Myocyte (in vitro differentiated cells): Measurements from ENCODE around the gene SLC8A2. TPM values are rescaled to one million over a fixed set of nuclear protein-coding genes. Genes with fewer than 3 reads are reported as not detected.
A peak's percentile ranks its signal among the peaks of the same experiment; 100 is the strongest.
"Not testable (repeated sequence)": the region's sequence is repeated elsewhere in the genome, so short reads cannot be mapped to it uniquely, and the experiment has no call there.

Source experiments
- DNase-seq: peaks from one replicate; pipeline ENCODE4 v3.0.0-alpha.2; 2012; ENCODE audit warnings: low read depth
- total RNA-seq: library from RNA; depleted of rRNA; stranded (reverse); fragments of >200 nt; gene quantifications from 2 replicates; pipeline ENCODE4 v1.2.3, GENCODE V29; 2014

The SLC8A2 gene
- total RNA-seq, 1 donor from 2014 or later = not detected

DNA sequence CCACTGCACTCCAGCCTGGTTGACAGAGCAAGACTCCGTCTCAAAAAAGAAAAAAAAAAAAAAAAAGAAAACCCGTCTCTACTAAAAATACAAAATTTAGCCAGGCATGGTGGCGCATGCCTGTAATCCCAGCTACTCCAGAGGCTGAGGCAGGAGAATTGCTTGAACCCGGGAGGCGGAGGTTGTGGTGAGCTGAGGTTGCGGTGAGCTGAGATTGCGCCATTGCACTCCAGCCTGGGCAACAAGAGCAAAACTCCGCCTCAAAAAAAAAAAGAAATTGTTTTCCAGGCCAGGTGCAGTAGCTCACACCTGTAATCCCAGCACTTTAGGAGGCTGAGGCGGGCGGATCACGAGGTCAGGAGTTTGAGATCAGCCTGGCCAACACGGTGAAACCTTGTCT, 85.1 kb downstream of the SLC8A2 start:
- not testable (repeated sequence) for DNase-seq

DNA sequence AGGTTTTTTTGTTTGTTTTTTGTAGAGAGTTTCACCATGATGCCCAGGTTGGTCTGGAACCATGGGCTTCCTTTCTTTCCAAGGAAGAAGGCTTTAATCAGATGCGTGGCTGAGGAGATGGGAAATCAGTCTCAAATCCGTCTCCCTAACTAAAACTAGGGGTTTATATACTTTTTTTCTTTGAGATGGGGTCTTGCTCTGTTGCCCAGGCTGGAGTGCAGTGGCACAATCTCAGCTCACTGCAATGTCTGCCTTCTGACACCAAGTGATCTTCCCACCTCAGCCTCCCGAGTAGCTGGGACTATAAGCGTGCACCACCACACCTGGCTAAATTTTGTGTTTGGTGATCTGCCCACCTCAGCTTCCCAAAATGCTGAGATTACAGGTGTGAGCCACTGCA, 87.2 kb downstream of the SLC8A2 start:
- DNase-seq = not testable (repeated sequence)

DNA sequence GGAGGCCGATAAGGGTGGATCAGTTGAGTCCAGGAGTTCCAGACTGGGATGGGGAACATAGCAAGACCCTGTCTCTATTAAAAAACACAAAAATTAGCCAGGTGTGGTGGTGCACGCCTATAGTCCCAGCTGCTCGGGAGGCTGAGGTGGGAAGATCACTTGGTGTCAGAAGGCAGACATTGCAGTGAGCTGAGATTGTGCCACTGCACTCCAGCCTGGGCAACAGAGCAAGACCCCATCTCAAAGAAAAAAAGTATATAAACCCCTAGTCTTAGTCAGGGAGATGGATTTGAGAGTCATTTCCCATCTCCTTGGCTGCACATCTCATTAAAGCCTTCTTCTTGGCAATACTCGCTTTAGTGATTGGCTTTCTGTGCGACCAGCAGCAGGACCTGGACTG, 87.8 kb downstream of the SLC8A2 start:
- not testable (repeated sequence) for DNase-seq

DNA sequence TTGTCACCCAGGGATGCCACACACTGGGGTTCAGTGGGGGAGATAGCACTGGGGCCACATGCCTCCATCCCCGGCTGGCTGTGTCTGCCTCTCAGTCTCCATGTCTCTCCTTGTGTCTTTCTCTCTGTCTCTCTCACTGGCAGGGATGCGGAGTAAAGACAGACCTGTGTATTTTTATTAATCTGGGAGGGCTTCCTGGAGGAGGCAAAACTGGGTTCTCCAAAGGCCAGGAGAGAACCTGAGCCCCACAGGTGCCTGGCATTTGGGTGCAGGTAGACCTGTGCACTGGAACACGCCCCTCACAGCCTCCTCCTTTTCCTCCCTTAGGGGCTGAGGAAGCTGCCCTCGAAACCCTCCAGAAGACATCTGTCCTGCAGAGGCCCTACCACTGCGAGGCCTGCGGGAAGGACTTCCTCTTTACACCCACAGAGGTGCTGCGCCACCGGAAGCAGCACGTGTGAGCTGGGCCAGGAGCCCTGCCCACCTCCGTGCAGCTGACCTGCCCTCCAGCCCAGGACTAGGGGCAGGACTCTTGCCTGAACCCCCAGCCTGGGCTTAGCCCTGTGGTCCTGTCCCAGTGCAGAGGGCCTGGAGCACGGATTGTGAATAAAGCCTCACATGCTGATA, 89.9 kb downstream of the SLC8A2 start:
- no peak for DNase-seq

DNA sequence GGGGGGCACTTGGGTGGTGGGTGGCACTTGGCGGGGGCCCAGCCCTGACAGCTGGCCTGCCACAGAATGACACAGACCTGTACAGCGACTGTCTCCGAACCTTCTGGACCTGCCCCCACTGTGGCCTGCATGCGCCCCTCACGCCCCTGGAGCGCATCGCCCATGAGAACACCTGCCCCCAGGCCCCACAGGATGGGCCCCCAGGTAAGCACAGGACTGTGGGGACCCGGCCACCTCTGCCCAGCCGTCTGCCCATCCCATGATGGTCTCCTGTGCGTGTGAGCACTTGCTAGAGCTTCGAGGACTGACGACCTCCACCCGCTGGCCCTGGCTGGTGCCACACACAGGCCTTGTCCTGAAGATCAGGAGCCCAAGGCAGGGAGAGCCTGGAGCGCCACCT, 90.6 kb downstream of the SLC8A2 start:
- DNase-seq = no peak

DNA sequence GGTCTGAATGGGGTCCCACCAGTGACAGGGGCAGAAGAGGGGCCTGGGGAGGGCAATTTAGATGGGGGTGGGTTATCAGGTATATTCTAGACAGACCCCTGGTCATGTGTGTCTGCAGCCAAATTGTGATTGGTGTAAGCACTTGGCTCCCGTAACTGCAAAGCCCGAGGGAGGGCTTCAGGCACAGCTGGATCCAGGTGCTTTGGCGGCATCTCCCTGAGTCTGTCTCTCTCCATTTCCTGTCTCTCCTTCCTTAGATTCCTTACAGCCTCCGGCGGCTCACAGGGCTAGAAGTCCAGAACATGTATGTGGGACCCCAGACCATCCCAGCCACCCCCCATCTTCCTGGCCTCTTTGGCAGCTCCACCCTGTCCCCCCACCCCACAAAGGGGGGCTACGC, 91.1 kb downstream of the SLC8A2 start:
- no peak for DNase-seq

DNA sequence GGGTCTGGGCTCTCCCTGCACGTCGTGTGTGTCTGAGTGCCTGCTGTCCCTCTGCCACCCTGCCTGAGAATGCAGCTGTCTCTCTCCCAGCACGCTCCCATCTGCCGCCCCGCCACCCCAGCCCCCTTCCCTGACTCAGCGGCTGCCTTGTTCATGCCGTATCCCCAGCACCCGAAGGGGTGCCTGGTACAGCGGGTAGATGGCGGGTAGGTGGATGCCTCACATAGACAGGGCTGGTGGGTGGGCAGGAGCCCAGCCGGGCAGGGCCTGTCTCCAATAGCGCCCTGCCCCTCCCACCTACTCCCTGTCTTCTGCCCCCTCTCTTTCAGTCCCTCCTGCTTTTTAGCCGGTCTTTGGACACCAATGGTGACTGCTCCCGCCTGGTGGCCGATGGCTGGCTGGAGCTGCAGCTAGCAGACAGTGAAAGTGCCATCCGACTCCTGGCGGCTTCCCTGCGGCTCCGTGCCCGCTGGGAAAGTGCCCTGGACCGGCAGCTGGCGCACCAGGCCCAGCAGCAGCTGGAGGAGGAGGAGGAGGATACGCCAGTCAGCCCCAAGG, 92.2 kb downstream of the SLC8A2 start:
- DNase-seq = peak; percentile 14

DNA sequence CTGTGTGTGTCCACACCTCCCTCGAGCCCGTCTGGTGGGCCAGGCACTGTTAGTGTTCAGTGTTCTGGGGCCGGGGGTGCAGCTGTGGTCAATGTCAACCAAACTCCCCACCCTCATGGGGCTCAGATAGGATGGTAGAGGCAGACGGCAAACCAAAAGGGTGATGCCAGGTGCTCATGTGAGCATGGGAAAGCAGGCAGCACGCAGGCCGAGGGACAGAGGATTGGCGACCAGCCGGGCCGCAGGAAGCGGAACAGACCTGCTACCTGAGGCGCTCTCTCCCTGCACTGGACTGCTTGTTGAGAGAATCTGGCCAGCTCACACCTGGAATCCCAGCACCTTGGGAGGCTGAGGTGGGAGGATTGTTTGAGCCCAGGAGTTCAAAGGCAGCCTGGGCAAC, 93.4 kb downstream of the SLC8A2 start:
- DNase-seq = no peak

Other genes with a start within 250 kb of the SLC8A2 start
- gene BBC3, start 240.7 kb downstream of the SLC8A2 start, total RNA-seq = 13.2 and 18.0 TPM in 2 replicates
- gene CCDC9, start 215.4 kb downstream of the SLC8A2 start, total RNA-seq = 5.9 and 6.9 TPM in 2 replicates
- 1.8 and 1.9 TPM in 2 replicates for gene INAFM1, start 197.0 kb downstream of the SLC8A2 start, total RNA-seq
- not detected in 2 replicates for gene C5AR1, start 162.0 kb downstream of the SLC8A2 start, total RNA-seq
- gene C5AR2, start 139.7 kb downstream of the SLC8A2 start, total RNA-seq = not detected in 2 replicates
- 9.9 and 14.4 TPM in 2 replicates for gene DHX34, start 122.6 kb downstream of the SLC8A2 start, total RNA-seq
- 4.4 and 4.9 TPM in 2 replicates for gene MEIS3, start 52.4 kb downstream of the SLC8A2 start, total RNA-seq
- gene KPTN, start 12.3 kb upstream of the SLC8A2 start, total RNA-seq = 5.7 and 12.5 TPM in 2 replicates
- 195 and 246 TPM in 2 replicates for gene NAPA, start 43.2 kb upstream of the SLC8A2 start, total RNA-seq
- gene ZNF541, start 101.3 kb upstream of the SLC8A2 start, total RNA-seq = 0.08 TPM in 1 of 2 replicates, not detected in the other
- gene BICRA, start 137.2 kb upstream of the SLC8A2 start, total RNA-seq = 4.7 and 5.6 TPM in 2 replicates
- 97.9 and 124 TPM in 2 replicates for gene EHD2, start 241.5 kb upstream of the SLC8A2 start, total RNA-seq